ENCODE data around the gene ANO2.

ANO2 gene

DNA sequence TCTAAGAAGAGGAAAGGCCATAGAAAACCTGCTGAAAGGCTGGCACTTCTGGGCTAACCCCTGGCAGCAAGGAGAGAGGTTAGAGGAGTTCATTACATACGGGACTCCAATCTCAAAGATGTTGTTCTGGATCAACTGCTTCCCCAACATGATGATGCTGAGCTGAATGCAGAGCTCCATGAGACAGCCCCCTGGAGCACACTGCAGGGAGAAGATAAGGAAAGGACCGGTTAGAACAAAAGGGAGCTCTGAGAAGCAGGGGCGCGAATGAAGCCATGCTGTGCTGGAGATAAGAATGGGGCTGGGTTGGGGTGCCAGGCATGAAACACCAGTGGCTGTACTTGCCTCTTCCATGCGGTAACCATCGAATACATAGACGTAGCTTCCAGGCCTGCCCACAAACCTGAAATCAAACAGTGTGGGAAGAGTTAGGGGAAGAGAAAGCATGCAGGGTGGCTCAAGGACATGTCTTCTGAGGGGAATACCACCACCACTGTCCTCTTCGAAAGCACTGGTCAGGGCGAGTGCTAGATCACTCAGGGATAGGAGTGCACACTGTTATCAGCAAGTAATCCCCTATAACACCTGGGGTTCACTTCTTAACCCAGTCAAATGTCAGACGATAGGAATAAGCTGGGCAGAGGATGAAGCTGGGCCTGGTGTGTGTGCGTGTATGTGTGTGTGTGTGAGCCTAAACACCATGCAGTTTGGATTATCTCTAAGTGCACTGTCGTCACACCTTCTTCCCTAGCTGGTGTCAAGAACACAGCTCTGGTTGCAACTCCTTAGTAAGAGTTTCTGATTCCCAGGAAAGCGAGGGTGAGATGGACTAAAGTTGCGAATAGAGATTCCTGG lies 332.3 kb downstream of the ANO2 start:
- DNase-seq, result no peak

- no peak for DNase-seq
Observed at GRCh38 chr12:5611162-5611561, 333.9 kb downstream of the ANO2 start.

DNA sequence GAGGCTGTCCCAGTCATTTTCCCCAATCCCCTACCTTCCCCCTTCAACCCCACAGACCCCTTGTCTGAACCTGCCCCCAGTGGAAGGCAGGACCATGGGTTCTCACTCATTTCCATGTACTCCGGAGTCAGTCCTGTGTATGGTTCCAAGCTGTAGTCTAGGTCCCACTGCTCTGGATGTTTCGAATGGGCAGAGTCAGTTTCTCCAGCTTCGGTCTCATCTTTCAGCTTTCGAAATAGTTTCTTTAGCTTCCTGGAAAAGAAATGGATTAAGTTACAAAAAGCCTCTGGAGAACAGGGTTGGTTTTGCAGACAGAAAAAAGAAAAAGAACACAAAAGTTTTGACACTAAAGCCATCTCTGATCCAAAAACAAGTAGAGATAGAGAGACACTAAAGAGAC lies 345.7 kb downstream of the ANO2 start:
- DNase-seq, result no peak

DNA sequence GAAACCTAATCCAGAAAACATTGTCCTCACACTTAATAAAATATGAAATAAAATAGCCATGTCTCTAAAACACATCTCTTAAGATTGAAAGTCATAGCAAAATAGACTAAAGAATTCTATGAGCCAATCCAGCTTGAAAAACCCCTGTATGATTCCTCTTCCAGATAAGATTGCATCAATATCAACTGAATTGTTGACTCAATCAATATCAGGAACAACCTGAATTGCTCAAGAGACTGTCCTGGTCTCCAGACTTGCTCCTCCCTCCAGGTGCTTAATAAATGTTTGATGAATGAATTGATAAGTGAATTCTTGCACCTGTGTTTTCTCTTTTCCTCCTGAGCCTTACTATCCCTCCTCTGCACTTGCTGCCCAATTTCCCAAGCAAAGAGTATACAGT lies 351.1 kb downstream of the ANO2 start:
- no peak for DNase-seq

DNA sequence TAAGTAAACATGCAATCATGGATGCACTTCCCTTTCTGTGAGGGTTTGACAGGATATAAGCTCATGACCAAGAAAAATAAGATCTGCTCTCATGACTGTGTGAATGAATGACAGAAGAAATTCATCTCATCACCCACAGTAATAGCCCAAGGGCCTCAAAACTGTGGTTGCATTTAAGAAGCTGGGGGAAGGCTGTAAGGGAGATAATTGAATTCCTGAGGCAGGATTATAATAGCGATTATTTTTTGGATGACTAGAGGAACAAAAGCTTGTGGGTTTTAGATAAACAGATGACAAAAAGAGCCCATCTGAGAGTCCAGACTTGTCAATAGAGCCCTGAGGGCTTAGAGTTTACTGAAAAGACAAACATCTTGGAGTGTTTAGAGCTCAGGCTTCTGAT lies 352.0 kb downstream of the ANO2 start:
- no peak for DNase-seq

- no peak for DNase-seq
Observed at GRCh38 chr12:5592310-5592709, 352.7 kb downstream of the ANO2 start.

- DNase-seq, result no peak
Observed at GRCh38 chr12:5590316-5590715, 354.7 kb downstream of the ANO2 start.

- DNase-seq, result no peak
Observed at GRCh38 chr12:5589054-5589453, 356.0 kb downstream of the ANO2 start.

DNA sequence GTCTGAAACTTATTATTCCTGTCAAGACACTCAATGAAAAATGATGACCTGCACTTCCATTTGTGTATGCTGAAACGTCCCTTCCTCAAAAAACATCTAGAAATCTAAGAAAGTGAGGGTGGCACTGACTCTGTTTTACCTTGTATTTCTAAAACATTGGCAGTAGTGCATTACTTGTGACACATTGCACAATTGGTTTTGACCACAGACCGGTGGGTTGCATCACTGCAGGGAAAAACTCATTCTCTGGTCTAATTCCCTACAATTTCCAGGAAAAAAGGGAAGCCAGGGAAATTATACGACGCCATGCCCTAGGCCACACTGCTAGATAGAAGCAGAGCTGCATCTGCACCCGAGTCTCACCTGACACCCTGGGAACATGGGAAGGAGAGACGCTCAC lies 356.5 kb downstream of the ANO2 start:
- DNase-seq, result no peak

GRCh38 chr12:5588176-5588575 lies 356.9 kb downstream of the ANO2 start:
- DNase-seq, result no peak

- DNase-seq, result no peak
Observed at GRCh38 chr12:5587711-5588121, 357.3 kb downstream of the ANO2 start.

GRCh38 chr12:5586201-5586600 lies 358.9 kb downstream of the ANO2 start:
- no peak for DNase-seq

GRCh38 chr12:5585178-5585577 lies 359.9 kb downstream of the ANO2 start:
- DNase-seq, result no peak

- DNase-seq, result no peak
Observed at GRCh38 chr12:5584412-5585175, 360.5 kb downstream of the ANO2 start.

DNA sequence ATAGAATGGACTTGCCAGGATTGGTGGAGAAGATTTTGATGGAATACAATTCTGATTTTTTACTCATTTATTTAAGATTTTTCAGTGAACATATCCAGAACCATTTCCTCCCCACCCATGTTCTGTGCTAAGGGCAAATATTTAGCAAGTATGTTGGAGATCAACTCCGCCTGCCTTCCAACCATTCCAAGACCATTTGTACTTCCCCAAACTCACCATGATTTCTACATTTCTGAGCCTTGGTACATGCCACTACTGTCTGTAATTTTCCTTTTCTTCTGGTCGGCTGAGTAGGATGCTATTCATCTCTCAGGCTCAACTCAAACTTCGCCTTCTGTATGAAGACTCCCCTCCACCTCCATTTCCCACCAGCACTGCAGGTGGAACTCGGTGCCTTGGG lies 362.5 kb downstream of the ANO2 start:
- DNase-seq, result no peak

- no peak for DNase-seq
Observed at GRCh38 chr12:5582018-5582417, 363.0 kb downstream of the ANO2 start.

- DNase-seq, result no peak
Observed at GRCh38 chr12:5581616-5582015, 363.4 kb downstream of the ANO2 start.

GRCh38 chr12:5581019-5581418 lies 364.0 kb downstream of the ANO2 start:
- DNase-seq, result no peak

DNA sequence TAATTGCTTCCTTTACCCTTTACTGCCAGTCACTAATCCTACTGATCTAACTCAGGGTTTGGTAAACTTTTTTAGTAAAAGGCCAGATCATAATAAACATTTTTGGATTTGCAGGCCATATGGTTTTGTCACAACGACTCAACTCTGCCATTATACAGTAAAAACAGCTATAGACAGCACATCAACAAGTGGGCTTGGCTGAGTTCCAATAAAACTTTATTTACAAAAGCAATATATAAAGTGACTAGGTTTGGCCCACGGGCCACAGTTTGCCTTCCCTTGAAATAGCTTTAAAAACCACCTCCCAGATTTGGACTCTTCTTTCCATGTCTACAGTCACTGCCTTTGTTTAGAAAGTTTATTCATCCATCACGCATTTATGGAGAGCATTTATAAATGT lies 366.3 kb downstream of the ANO2 start:
- DNase-seq, result no peak

- no peak for DNase-seq
Observed at GRCh38 chr12:5577741-5578140, 367.3 kb downstream of the ANO2 start.

- no peak for DNase-seq
Observed at GRCh38 chr12:5577211-5577612, 367.8 kb downstream of the ANO2 start.

DNA sequence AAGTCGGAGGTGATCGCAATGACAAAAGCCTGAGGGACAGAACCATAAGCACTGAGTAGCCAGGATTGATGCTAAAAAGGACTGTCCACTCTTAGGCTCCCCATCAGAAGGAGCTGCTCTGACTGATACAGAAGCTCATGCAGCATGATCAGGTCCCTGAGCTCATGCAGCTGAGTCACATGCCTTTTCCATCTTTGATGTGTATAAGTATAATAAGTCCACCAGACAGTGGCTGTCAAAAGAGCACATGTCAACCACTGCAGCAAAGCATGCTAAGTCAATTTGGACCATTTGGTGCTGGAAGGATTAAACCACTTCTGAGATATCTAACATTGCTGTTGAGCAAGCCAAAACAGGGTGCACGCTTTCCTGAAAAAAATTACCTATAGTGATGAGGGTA lies 369.1 kb downstream of the ANO2 start:
- DNase-seq, result no peak

DNA sequence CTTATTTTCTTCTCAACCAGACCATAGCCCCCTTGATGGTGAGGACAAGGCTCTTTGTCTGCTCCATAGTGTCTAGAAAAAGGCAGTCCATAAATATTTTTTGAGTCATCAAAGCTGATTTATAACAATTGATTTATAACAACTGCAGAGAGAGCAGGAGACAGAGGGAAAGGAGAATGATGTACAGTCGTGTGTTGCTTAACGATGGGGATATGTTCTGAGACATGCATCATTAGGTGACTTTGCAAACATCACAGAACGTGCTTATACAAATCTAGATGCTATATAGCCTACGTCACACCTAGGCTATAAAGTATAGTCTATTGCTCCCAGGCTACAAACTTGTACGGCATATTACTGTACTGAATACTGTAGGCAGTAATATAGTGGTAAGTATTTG lies 369.8 kb downstream of the ANO2 start:
- no peak for DNase-seq

DNA sequence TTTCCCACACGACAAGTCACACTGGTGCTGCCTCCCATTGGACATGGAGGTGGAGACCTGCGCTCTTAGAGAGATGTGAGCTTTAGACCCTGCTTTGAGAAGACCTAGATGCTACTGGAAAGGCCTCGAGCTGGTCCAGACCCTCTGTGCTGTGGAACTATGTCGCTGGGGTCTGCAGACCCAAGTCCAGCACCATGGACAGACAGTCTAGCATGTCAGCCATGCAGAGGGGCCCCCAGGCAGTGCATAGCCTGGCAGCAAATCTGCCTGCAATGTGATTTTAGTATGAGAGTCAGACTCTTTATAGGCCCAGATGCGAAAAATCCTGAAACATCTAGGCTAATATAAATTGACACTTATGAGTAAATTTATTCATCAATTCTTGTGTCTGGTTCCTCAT lies 371.7 kb downstream of the ANO2 start:
- no peak for DNase-seq

Measured in activated CD4-positive, alpha-beta T cell treated with anti-CD3 and anti-CD28 coated beads, Interleukin-10, Interleukin-2, amounts not matched to agents 100 ng/mL and 50 ng/mL, durations not matched to agents 16 hours and 8 hours (primary cell).